T-helper 17 cell (primary cell): ENCODE results near the gene VPS29. TPM values are rescaled to one million over a fixed set of nuclear protein-coding genes. Genes with fewer than 3 reads are reported as not detected.
A peak's percentile ranks its signal among the peaks of the same experiment; 100 is the strongest.
"Not testable (repeated sequence)": the region's sequence is repeated elsewhere in the genome, so short reads cannot be mapped to it uniquely, and the experiment has no call there.

Source experiments
- ATAC-seq: fragments of 150-1000 bp; cut with Tn5 transposase; 2 replicates; pipeline ENCODE4 v1.10.0; 2021; ENCODE audit warnings: mild to moderate bottlenecking, moderate library complexity
- DNase-seq, 3 donors: peaks; one replicate each; pipeline versions ENCODE4 v3.0.0 to v3.0.0-alpha.2; 2020 to 2021
- H3K9me3 ChIP-seq: one replicate; pipeline ENCODE4 v1.7.0; 2013; ENCODE audit warnings: low read length, mild to moderate bottlenecking; ENCODE audit not compliant: control insufficient read depth, poor library complexity, severe bottlenecking
- H3K27ac Mint-ChIP-seq: one replicate; pipeline ENCODE4 v1.8.0; 2022; ENCODE audit warnings: mild to moderate bottlenecking, moderate library complexity, mixed read lengths
- H3K27me3 Mint-ChIP-seq: one replicate; pipeline ENCODE4 v1.8.0; 2022; ENCODE audit warnings: mixed read lengths
- H3K36me3 Mint-ChIP-seq: one replicate; pipeline ENCODE4 v1.8.0; 2022; ENCODE audit warnings: low read depth, mixed read lengths
- H3K4me1 Mint-ChIP-seq: one replicate; pipeline ENCODE4 v1.8.0; 2022; ENCODE audit warnings: mild to moderate bottlenecking, mixed read lengths
- H3K4me3 Mint-ChIP-seq: one replicate; pipeline ENCODE4 v1.8.0; 2022; ENCODE audit warnings: mild to moderate bottlenecking, moderate library complexity, mixed read lengths
- total RNA-seq, 4 donors: library from RNA in 2 of 4; stranded (reverse) in 2 of 4; gene quantifications; one replicate each; pipeline ENCODE4 v1.2.3 and lab custom pipeline; 2022 to 2026

The VPS29 gene
- total RNA-seq, 2 donors from 2014 or later, result 81.0 to 96.3 TPM

- Mint-ChIP-seq H3K27me3 (peaks cover 9% of the 10 kb centered on the region), H3K36me3 (no peaks in the 10 kb centered on the region), H3K4me3 (no peak overlapping the region), H3K4me1 (peaks cover 2% of the 10 kb centered on the region), H3K27ac (no peak overlapping the region)
- DNase-seq (no peak), ATAC-seq (no peak)
- H3K9me3 ChIP-seq, result no peaks in the 10 kb centered on the region
These were observed 6.2 kb upstream of the VPS29 start for GRCh38 chr12:110508071-110508586.

- no peak for DNase-seq
- Mint-ChIP-seq H3K27me3 (peaks cover 3% of the 10 kb centered on the region), H3K27ac (no peak overlapping the region), H3K36me3 (peaks cover 4% of the 10 kb centered on the region), H3K4me3 (no peak overlapping the region), H3K4me1 (peaks cover 20% of the 10 kb centered on the region)
- ATAC-seq, result no peak
- no peaks in the 10 kb centered on the region for H3K9me3 ChIP-seq
These were observed 3.4 kb upstream of the VPS29 start for GRCh38 chr12:110505332-110505731.

GRCh38 chr12:110503432-110503831, 1.5 kb upstream of the VPS29 start:
- H3K4me1 Mint-ChIP-seq, result peaks cover 29% of the 10 kb centered on the region

DNA sequence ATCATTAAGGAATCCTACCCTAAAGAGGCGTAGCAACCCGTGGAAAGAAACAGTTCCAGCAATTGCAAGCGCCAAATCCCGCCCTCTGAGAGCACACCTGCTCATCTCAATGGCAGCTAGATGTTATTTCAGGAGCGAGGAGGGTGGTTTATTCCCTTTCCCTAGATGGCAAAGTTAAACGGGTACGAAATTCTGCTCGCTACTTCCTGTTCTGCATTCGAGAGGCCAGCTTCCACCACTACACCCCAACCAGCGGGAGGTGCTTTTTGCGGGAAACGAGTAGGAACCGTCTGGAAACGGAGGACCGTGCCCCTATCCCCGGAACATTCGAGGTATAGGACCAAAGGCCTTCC, 536 bp downstream of the VPS29 start:
- H3K4me1 Mint-ChIP-seq, result peaks cover 29% of the 10 kb centered on the region
- no peaks in the 10 kb centered on the region for H3K9me3 ChIP-seq
- peak overlapping the region; percentile 92 for H3K27ac Mint-ChIP-seq
- peak overlapping the region; percentile 97 for H3K4me3 Mint-ChIP-seq
- ATAC-seq, result peak; percentile 4
- no peak for DNase-seq
- peaks cover 4% of the 10 kb centered on the region for H3K36me3 Mint-ChIP-seq
- no peaks in the 10 kb centered on the region for H3K27me3 Mint-ChIP-seq

More at GRCh38 chr12:110503432-110503831, 1.5 kb upstream of the VPS29 start:
- H3K9me3 ChIP-seq, result no peaks in the 10 kb centered on the region
- no peaks in the 10 kb centered on the region for H3K27me3 Mint-ChIP-seq
- H3K27ac Mint-ChIP-seq, result no peak overlapping the region
- peaks cover 4% of the 10 kb centered on the region for H3K36me3 Mint-ChIP-seq
- ATAC-seq, result no peak
- DNase-seq, result no peak
- H3K4me3 Mint-ChIP-seq, result no peak overlapping the region

GRCh38 chr12:110498984-110499706, 2.8 kb downstream of the VPS29 start:
- DNase-seq (no peak), ATAC-seq (no peak)
- H3K27ac Mint-ChIP-seq, result peak overlapping the region; percentile 6
- peaks cover 29% of the 10 kb centered on the region for H3K4me1 Mint-ChIP-seq
- H3K27me3 Mint-ChIP-seq, result no peaks in the 10 kb centered on the region
- H3K4me3 Mint-ChIP-seq, result no peak overlapping the region
- peaks cover 7% of the 10 kb centered on the region for H3K36me3 Mint-ChIP-seq
- H3K9me3 ChIP-seq, result no peaks in the 10 kb centered on the region

DNA sequence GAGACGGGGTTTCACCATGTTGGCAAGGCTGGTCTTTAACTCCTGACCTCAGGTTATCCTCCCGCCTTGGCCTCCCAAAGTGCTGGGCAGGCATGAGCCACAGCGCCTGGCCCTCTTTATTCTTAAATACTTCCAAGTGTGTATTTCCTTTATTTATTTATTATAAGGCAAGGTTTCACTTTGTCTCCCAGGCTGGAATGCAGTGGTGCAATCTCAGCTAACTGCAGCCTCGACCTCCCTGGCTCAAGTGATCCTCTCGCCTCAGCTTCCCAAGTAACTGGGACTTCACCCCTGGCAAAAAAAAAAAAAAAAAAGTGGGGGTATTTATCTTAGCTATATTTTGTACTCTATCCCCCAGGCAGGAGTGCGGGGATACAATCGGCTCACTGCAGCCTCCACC, 26.5 kb downstream of the VPS29 start:
- ATAC-seq (no peak), DNase-seq (no peak)
- no peaks in the 10 kb centered on the region for H3K27me3 Mint-ChIP-seq
- H3K4me3 Mint-ChIP-seq, result no peak overlapping the region
- peaks cover 3% of the 10 kb centered on the region for H3K4me1 Mint-ChIP-seq
- no peak overlapping the region for H3K27ac Mint-ChIP-seq
- H3K36me3 Mint-ChIP-seq, result no peaks in the 10 kb centered on the region
- no peaks in the 10 kb centered on the region for H3K9me3 ChIP-seq

- peak; percentile 91 for ATAC-seq
These were observed 33.5 kb downstream of the VPS29 start, which contains the start of the genes FAM216A and GPN3 for GRCh38 chr12:110468214-110469048. Gene FAM216A (plus strand): TSS chr12:110468845. CDS start chr12:110468876, 31 bp downstream. Gene GPN3 (minus strand): TSS chr12:110468257. CDS start chr12:110468203, 54 bp downstream.

GRCh38 chr12:110467847-110468213, 34.1 kb downstream of the VPS29 start:
- ATAC-seq, result no peak
- H3K4me1 Mint-ChIP-seq, result peaks cover 25% of the 10 kb centered on the region

More at GRCh38 chr12:110468214-110469048, 33.5 kb downstream of the VPS29 start, which contains the start of the genes FAM216A and GPN3:
- Mint-ChIP-seq H3K36me3 (peaks cover 9% of the 10 kb centered on the region), H3K4me3 (peak within 1 kb of the TSS; percentile 100), H3K4me1 (peaks cover 25% of the 10 kb centered on the region), H3K27ac (peak within 1 kb of the TSS; percentile 99), H3K27me3 (no peaks in the 10 kb centered on the region)
- peak; percentile 85 to 91 (median 89) for DNase-seq
- no peaks in the 10 kb centered on the region for H3K9me3 ChIP-seq

DNA sequence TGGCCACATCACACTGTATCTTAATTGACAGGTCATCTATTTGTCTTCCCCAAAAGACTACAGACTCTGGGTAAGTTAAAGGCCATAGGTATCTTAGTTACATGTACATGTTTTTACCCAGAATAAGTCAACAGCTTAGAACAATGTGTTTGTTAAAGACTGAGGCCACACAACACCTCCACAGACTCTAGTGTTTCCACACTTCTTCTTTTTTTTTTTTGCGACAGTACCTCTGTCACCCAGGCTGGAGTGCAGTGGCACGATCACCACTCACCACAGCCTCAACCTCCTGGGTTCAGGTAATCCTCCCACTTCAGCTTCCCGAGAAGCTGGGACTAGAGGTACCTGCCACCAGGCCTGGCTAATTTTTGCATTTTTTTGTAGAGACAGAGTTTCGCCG, 35.1 kb downstream of the VPS29 start:
- H3K27ac Mint-ChIP-seq, result peak overlapping the region; percentile 99
- peaks cover 10% of the 10 kb centered on the region for H3K36me3 Mint-ChIP-seq
- no peaks in the 10 kb centered on the region for H3K9me3 ChIP-seq
- ATAC-seq (no peak), DNase-seq (no peak)
- peaks cover 30% of the 10 kb centered on the region for H3K4me1 Mint-ChIP-seq
- H3K4me3 Mint-ChIP-seq, result no peak overlapping the region
- H3K27me3 Mint-ChIP-seq, result no peaks in the 10 kb centered on the region

More at GRCh38 chr12:110467847-110468213, 34.1 kb downstream of the VPS29 start:
- peaks cover 10% of the 10 kb centered on the region for H3K36me3 Mint-ChIP-seq
- DNase-seq, result no peak
- H3K27ac Mint-ChIP-seq, result peak overlapping the region; percentile 99
- H3K9me3 ChIP-seq, result no peaks in the 10 kb centered on the region
- peak overlapping the region; percentile 100 for H3K4me3 Mint-ChIP-seq
- no peaks in the 10 kb centered on the region for H3K27me3 Mint-ChIP-seq

- ATAC-seq, DNase-seq, H3K27ac Mint-ChIP-seq, H3K9me3 ChIP-seq, H3K27me3 Mint-ChIP-seq, H3K4me3 Mint-ChIP-seq: not testable (repeated sequence)
- Mint-ChIP-seq H3K36me3 (peaks cover 10% of the 10 kb centered on the region), H3K4me1 (peaks cover 30% of the 10 kb centered on the region)
These were observed 36.1 kb downstream of the VPS29 start for GRCh38 chr12:110465765-110466164.

DNA sequence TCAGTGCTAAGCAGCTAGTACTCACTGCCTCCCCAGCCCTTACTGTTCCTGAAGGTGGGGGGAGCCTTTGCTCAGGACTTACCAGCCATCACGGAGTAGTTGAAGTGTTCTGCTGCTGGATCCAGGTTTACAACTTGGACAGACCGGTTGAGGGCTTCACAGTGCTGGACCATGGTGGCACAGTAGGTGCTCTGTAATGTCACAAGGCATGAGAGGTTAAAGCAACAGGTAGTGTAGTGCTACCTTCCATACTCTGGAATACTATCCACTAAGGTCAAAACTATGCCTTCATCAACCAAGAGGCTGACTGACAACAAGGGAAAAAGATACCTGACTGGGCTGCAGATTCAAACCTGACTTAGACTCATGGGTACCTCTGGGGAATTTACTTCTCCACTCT, 36.9 kb downstream of the VPS29 start:
- ATAC-seq (no peak), DNase-seq (no peak)
- no peaks in the 10 kb centered on the region for H3K27me3 Mint-ChIP-seq
- H3K36me3 Mint-ChIP-seq, result peaks cover 10% of the 10 kb centered on the region
- no peaks in the 10 kb centered on the region for H3K9me3 ChIP-seq
- H3K4me1 Mint-ChIP-seq, result peaks cover 30% of the 10 kb centered on the region
- no peak overlapping the region for H3K27ac Mint-ChIP-seq
- no peak overlapping the region for H3K4me3 Mint-ChIP-seq

DNA sequence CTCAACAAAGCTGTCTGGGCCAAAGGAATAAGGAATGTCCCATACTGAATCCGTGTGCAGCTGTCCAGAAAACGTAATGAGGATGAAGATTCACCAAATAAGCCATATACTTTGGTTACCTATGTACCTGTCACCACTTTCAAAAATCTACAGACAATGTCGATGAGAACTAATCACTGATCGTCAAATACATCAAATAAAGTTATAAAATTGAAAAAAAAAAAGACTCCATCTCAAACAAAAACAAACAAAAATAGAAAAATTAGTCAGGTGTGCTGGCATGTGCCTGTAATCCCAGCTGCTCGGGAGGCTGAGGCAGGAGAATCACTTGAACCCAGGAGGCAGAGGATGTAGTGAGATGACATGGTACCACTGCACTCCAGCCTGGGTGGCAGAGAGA, 40.7 kb downstream of the VPS29 start:
- not testable (repeated sequence) for DNase-seq, H3K27ac Mint-ChIP-seq, H3K27me3 Mint-ChIP-seq, H3K4me3 Mint-ChIP-seq, H3K9me3 ChIP-seq, H3K4me1 Mint-ChIP-seq, ATAC-seq, H3K36me3 Mint-ChIP-seq

- H3K36me3 Mint-ChIP-seq, result peaks cover 4% of the 10 kb centered on the region
These were observed 43.2 kb downstream of the VPS29 start for GRCh38 chr12:110458756-110459155.

More at GRCh38 chr12:110458756-110459155, 43.2 kb downstream of the VPS29 start:
- Mint-ChIP-seq H3K4me1 (peaks cover 5% of the 10 kb centered on the region), H3K27me3 (no peaks in the 10 kb centered on the region), H3K27ac (no peak overlapping the region), H3K4me3 (no peak overlapping the region)
- ATAC-seq (no peak), DNase-seq (no peak)
- H3K9me3 ChIP-seq, result no peaks in the 10 kb centered on the region
